AG09309 (cell line): ENCODE results near the gene CEP55.

Experiments
- DNase-seq: peaks from one replicate; pipeline ENCODE4 v3.0.0-alpha.2; 2010; ENCODE audit warnings: low read depth
- H3K4me3 ChIP-seq: 2 replicates; pipeline ENCODE4 v1.5.1; 2011; ENCODE audit warnings: mild to moderate bottlenecking, low read depth, low read length, moderate library complexity; ENCODE audit not compliant: control insufficient read depth
- TF ChIP-seq, protein P1 (sequence below): IDR thresholded peaks from 2 replicates; pipeline ENCODE4 v1.5.1; 2011; ENCODE audit warnings: mild to moderate bottlenecking, low read depth, low read length, inconsistent platforms; ENCODE audit not compliant: insufficient read depth, control insufficient read depth; ENCODE audit errors: missing control alignments

The CEP55 gene

DNA sequence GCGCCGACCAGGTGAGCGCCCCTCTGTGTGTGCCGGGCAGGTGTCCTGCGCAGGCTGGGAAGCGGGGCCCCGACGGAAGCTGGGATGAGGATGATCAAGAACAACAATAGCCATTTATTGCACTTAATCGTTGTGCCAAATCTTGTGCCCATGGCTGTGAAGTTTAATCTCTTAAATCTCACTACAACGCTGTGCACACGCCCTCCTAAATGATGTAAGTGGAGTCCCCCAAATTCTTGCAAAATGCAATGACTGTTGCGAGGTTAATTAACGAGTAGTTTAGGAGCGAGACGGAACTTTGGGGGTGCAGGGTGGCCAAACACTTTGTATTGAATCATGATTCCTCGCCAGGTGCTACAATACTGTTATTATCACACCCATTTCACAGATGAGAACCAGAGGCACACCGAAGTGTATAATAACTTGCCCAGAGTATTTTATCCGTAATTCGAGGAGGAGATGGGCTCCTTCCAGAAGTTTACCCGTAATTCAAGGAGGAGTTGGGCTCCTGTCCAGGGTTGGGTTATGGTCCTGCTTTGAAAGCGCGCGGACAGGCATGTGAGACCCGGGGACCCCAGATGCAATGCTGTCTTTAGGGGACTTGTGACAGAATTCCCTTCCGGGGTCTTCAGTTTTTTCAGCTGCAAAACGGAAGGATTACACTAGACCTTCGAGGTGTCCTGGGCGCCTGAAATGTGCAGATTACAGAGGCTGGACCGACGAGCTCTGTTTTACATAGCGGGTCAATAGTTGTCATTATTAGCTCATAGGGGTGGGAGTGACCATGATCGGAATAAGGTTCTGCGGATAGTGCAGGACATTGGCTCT is 71.1 kb downstream of the CEP55 start:
- no peak for DNase-seq
- TF ChIP-seq, protein P1, sequence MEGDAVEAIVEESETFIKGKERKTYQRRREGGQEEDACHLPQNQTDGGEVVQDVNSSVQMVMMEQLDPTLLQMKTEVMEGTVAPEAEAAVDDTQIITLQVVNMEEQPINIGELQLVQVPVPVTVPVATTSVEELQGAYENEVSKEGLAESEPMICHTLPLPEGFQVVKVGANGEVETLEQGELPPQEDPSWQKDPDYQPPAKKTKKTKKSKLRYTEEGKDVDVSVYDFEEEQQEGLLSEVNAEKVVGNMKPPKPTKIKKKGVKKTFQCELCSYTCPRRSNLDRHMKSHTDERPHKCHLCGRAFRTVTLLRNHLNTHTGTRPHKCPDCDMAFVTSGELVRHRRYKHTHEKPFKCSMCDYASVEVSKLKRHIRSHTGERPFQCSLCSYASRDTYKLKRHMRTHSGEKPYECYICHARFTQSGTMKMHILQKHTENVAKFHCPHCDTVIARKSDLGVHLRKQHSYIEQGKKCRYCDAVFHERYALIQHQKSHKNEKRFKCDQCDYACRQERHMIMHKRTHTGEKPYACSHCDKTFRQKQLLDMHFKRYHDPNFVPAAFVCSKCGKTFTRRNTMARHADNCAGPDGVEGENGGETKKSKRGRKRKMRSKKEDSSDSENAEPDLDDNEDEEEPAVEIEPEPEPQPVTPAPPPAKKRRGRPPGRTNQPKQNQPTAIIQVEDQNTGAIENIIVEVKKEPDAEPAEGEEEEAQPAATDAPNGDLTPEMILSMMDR, result no peak
- H3K4me3 ChIP-seq, result no peak overlapping the region

GRCh38 chr10:93568105-93568390 is 71.6 kb downstream of the CEP55 start:
- no peak overlapping the region for H3K4me3 ChIP-seq
- DNase-seq, result no peak
- TF ChIP-seq, protein P1, result no peak

GRCh38 chr10:93570383-93570782 is 74.0 kb downstream of the CEP55 start:
- DNase-seq, result no peak
- H3K4me3 ChIP-seq, result no peak overlapping the region
- TF ChIP-seq, protein P1, result no peak

- DNase-seq, result no peak
- H3K4me3 ChIP-seq, result no peak overlapping the region
- TF ChIP-seq, protein P1, result no peak
Measured at GRCh38 chr10:93572606-93573005, 76.2 kb downstream of the CEP55 start.

- no peak overlapping the region for H3K4me3 ChIP-seq
- no peak for DNase-seq
- TF ChIP-seq, protein P1, result no peak
Measured at GRCh38 chr10:93573051-93573909, 76.9 kb downstream of the CEP55 start.

- TF ChIP-seq, protein P1, result no peak
- H3K4me3 ChIP-seq, result no peak overlapping the region
- no peak for DNase-seq
Measured at GRCh38 chr10:93573924-93574323, 77.5 kb downstream of the CEP55 start.
